SK-N-SH treated with all-trans-retinoic acid at 6 μM for 48 hours (cell line): Measurements from ENCODE around the gene TFEB.

Source experiments
- ATAC-seq: fragments of 200-7000 bp; cut with Tn5 transposase; 3 replicates; pipeline ENCODE4 v1.9.1; 2020; ENCODE audit warnings: mild to moderate bottlenecking, moderate library complexity
- BACH2 ChIP-seq: fragments of 250-450 bp; sonication (Bioruptor Pico); IDR thresholded peaks from 2 replicates; pipeline ENCODE4 v1.9.0; 2021; ENCODE audit warnings: mild to moderate bottlenecking, borderline replicate concordance
- CSDC2 ChIP-seq: fragments of 250-450 bp; sonication (Bioruptor Pico); IDR thresholded peaks from 2 replicates; pipeline ENCODE4 v1.5.0; 2020; ENCODE audit warnings: mild to moderate bottlenecking, moderate library complexity
- ESRRG ChIP-seq: fragments of 250-450 bp; sonication (Bioruptor Pico); IDR thresholded peaks from 2 replicates; pipeline ENCODE4 v1.6.1; 2021; ENCODE audit warnings: mild to moderate bottlenecking
- OSR1 ChIP-seq: fragments of 250-450 bp; sonication (Bioruptor Pico); IDR thresholded peaks from 2 replicates; pipeline ENCODE4 v1.8.0; 2022; ENCODE audit warnings: moderate library complexity, mild to moderate bottlenecking, inconsistent platforms
- PPARA ChIP-seq: fragments of 250-450 bp; sonication (Bioruptor Pico); IDR thresholded peaks from 2 replicates; pipeline ENCODE4 v1.5.0; 2020; ENCODE audit warnings: mild to moderate bottlenecking, borderline replicate concordance
- RARB ChIP-seq: fragments of 250-450 bp; sonication (Bioruptor Pico); IDR thresholded peaks from 2 replicates; pipeline ENCODE4 v1.8.0; 2021; ENCODE audit warnings: mild to moderate bottlenecking, moderate library complexity
- SNAI2 ChIP-seq: fragments of 250-450 bp; sonication (Bioruptor Pico); IDR thresholded peaks from 2 replicates; pipeline ENCODE4 v1.5.0; 2020; ENCODE audit warnings: mild to moderate bottlenecking, moderate library complexity
- ZFP3 ChIP-seq: fragments of 250-450 bp; sonication (Bioruptor Pico); IDR thresholded peaks from 2 replicates; pipeline ENCODE4 v1.5.0; 2020; ENCODE audit warnings: mild to moderate bottlenecking, moderate library complexity
- TF ChIP-seq, protein P1 (sequence below): fragments of 250-450 bp; sonication (Bioruptor Pico); IDR thresholded peaks from 2 replicates; pipeline ENCODE4 v1.8.0; 2020; ENCODE audit warnings: mild to moderate bottlenecking, moderate library complexity, borderline replicate concordance
- TF ChIP-seq, protein P2 (sequence below): fragments of 250-450 bp; sonication (Bioruptor Pico); IDR thresholded peaks from 2 replicates; pipeline ENCODE4 v1.5.0; 2020; ENCODE audit warnings: mild to moderate bottlenecking, moderate library complexity
- TF ChIP-seq, protein P3 (sequence below): fragments of 250-450 bp; sonication (Bioruptor Pico); IDR thresholded peaks from 2 replicates; pipeline ENCODE4 v1.8.0; 2021; ENCODE audit warnings: low read depth, mild to moderate bottlenecking, moderate library complexity, borderline replicate concordance
- TF ChIP-seq, protein P4 (sequence below): fragments of 250-450 bp; sonication (Bioruptor Pico); IDR thresholded peaks from 2 replicates; pipeline ENCODE4 v1.5.1; 2021; ENCODE audit warnings: mild to moderate bottlenecking, moderate library complexity

TFEB gene

DNA sequence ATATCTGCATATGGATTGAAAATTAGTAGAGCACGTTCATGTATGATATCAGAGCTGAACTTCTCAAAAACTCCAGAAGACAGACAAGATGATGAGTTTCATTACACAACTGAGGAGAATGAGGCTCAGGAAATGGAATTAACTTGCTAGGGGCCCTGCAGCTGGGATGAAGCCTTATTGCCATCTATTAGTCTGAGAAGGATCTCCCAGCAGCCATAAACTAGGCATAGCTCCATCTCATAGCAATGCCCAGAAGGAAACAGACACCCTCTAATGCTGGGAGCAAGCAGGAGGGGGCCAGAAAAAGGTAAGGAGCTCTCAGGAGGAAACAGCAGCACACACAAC lies 18.0 kb downstream of the TFEB start (continued):
- TF ChIP-seq, protein P1, sequence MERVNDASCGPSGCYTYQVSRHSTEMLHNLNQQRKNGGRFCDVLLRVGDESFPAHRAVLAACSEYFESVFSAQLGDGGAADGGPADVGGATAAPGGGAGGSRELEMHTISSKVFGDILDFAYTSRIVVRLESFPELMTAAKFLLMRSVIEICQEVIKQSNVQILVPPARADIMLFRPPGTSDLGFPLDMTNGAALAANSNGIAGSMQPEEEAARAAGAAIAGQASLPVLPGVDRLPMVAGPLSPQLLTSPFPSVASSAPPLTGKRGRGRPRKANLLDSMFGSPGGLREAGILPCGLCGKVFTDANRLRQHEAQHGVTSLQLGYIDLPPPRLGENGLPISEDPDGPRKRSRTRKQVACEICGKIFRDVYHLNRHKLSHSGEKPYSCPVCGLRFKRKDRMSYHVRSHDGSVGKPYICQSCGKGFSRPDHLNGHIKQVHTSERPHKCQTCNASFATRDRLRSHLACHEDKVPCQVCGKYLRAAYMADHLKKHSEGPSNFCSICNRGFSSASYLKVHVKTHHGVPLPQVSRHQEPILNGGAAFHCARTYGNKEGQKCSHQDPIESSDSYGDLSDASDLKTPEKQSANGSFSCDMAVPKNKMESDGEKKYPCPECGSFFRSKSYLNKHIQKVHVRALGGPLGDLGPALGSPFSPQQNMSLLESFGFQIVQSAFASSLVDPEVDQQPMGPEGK, result no peak
- TF ChIP-seq, protein P2, sequence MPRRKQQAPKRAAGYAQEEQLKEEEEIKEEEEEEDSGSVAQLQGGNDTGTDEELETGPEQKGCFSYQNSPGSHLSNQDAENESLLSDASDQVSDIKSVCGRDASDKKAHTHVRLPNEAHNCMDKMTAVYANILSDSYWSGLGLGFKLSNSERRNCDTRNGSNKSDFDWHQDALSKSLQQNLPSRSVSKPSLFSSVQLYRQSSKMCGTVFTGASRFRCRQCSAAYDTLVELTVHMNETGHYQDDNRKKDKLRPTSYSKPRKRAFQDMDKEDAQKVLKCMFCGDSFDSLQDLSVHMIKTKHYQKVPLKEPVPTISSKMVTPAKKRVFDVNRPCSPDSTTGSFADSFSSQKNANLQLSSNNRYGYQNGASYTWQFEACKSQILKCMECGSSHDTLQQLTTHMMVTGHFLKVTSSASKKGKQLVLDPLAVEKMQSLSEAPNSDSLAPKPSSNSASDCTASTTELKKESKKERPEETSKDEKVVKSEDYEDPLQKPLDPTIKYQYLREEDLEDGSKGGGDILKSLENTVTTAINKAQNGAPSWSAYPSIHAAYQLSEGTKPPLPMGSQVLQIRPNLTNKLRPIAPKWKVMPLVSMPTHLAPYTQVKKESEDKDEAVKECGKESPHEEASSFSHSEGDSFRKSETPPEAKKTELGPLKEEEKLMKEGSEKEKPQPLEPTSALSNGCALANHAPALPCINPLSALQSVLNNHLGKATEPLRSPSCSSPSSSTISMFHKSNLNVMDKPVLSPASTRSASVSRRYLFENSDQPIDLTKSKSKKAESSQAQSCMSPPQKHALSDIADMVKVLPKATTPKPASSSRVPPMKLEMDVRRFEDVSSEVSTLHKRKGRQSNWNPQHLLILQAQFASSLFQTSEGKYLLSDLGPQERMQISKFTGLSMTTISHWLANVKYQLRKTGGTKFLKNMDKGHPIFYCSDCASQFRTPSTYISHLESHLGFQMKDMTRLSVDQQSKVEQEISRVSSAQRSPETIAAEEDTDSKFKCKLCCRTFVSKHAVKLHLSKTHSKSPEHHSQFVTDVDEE (CRISPR knock-in tag), result no peak
- no peak for TF ChIP-seq SNAI2 (CRISPR knock-in tag)

DNA sequence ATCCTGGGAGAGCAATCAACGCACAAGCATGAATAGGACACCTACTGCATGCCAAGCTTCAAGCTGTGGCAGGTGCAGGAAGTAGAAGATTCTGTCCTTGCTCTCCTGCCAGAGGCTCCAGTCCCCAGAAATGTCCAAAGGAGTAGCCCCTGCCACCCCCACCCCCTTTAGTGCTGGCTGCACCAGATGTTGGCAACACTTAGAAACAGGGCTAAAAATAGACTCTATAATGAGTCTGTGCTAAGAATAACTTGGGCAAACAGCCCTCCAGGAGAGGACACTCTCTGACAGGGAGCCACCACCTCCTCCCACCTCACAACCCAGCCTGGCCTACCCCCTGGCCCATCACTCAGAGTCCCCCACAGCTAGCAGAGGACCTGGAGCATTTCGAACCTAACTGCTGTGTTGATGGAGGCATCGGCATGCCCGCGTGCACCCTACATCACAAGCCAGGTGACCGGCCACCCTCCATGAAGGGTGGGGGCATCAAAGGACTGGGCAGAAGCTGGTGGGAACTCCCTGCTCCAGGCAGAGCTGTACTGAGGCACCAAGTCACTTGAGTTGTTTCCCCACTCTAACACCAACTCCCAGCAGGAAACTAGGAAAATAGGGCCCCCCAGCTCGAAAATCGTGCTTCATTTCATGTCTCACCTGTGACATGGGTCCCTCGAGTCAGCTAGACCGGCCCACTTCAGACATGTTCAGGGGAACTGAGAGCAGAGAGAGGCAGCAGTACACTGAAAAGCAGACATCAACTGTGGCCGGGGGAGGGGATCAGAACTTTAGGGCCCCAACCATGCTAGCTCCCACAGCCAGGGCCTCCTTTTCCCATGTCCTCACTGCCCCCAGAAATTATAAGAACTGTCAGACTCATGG lies 18.7 kb downstream of the TFEB start:
- no peak for TF ChIP-seq ZFP3 (CRISPR knock-in tag)
- TF ChIP-seq CSDC2 (CRISPR knock-in tag), result no peak
- TF ChIP-seq ESRRG, result no peak
- TF ChIP-seq, protein P1, result no peak
- no peak for TF ChIP-seq OSR1
- TF ChIP-seq, protein P3, sequence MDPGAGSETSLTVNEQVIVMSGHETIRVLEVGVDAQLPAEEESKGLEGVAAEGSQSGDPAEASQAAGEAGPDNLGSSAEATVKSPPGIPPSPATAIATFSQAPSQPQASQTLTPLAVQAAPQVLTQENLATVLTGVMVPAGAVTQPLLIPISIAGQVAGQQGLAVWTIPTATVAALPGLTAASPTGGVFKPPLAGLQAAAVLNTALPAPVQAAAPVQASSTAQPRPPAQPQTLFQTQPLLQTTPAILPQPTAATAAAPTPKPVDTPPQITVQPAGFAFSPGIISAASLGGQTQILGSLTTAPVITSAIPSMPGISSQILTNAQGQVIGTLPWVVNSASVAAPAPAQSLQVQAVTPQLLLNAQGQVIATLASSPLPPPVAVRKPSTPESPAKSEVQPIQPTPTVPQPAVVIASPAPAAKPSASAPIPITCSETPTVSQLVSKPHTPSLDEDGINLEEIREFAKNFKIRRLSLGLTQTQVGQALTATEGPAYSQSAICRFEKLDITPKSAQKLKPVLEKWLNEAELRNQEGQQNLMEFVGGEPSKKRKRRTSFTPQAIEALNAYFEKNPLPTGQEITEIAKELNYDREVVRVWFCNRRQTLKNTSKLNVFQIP (CRISPR knock-in tag), result no peak
- no peak for ATAC-seq

GRCh38 chr6:41715795-41716515 lies 19.5 kb downstream of the TFEB start:
- no peak for ATAC-seq
- TF ChIP-seq OSR1 (no peak), ZFP3 (CRISPR knock-in tag) (no peak)

DNA sequence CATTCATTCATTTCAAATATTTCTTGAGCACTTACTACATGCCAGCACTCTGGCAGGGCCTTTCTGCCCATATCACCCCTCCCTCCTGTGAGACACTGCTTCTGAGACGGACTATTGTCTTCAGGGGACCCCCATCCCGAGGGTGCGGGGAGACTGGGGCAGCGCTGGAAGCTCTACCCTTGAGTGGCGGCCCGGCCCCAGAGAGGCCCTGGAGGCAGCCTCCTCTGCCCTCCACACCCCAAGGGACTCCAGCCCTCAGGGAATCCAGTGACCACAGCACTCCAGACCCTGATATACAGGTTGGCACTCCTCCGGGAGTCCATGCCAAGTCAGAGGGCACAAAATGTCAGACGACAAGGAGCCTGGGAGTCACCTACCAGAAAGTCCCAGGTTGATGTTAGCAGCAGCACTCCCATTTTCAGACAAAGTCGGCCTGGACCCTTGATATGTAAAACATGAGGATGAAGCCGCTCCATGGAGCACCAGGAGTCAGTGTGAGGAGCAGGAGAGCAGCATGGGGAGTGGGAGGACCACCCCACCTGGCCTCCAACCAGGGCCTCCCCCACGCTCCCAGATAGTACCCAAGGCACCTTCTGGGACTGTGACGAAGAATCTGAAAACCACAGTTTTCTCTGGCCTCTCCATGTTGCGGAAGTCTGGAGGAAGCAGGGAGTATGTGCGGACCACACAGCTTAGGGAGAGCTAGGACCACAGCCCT lies 20.7 kb downstream of the TFEB start:
- TF ChIP-seq, protein P3 (CRISPR knock-in tag), result no peak
- no peak for ATAC-seq

DNA sequence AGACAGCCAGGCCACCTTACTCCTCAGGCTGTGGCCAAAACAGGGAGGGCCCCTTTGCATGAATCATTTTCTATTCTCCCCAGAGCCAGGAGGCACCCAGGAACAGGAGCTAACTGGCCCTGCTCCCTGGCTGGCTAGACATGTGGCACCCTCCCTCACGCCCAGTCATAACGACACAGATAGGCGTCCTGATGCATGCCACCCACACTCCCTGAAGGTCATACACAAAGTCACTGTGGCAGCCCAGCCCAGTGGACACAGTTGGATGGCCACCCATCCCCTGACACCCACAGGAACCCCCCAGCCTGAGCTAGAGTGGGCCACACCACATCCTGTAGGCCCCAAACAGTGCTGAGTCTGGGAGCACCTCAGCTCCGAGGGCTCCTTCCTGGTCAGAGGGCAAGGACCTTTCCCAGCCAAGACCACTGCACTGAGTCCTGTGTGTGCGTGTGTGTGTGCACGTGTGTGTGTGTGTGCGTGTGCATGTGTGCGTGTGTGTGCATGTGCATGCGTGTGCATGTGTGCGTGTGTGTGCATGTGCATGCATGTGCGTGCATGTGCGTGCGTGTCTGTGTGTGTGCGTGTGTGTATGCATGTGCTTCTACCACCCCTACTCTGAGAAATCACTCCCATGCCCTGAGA lies 21.6 kb downstream of the TFEB start:
- ATAC-seq, result peak; percentile 59
- TF ChIP-seq BACH2 (CRISPR knock-in tag), result no peak
- TF ChIP-seq ZFP3 (CRISPR knock-in tag), result no peak
- TF ChIP-seq, protein P2 (CRISPR knock-in tag), result no peak
- no peak for TF ChIP-seq RARB (CRISPR knock-in tag)
- TF ChIP-seq, protein P4, sequence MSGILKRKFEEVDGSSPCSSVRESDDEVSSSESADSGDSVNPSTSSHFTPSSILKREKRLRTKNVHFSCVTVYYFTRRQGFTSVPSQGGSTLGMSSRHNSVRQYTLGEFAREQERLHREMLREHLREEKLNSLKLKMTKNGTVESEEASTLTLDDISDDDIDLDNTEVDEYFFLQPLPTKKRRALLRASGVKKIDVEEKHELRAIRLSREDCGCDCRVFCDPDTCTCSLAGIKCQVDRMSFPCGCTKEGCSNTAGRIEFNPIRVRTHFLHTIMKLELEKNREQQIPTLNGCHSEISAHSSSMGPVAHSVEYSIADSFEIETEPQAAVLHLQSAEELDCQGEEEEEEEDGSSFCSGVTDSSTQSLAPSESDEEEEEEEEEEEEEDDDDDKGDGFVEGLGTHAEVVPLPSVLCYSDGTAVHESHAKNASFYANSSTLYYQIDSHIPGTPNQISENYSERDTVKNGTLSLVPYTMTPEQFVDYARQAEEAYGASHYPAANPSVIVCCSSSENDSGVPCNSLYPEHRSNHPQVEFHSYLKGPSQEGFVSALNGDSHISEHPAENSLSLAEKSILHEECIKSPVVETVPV, result no peak
- TF ChIP-seq PPARA (CRISPR knock-in tag), result no peak
- TF ChIP-seq, protein P1, result no peak
